RPMI8226 (cell line): ENCODE measurements around the gene CAPZA2.
A peak's percentile ranks its signal among the peaks of the same experiment; 100 is the strongest.
"Not testable (repeated sequence)": the region's sequence is repeated elsewhere in the genome, so short reads cannot be mapped to it uniquely, and the experiment has no call there.

Experiments used
- DNase-seq: peaks from one replicate; pipeline ENCODE4 v3.0.0-alpha.2; 2015

The CAPZA2 gene

GRCh38 chr7:116955801-116956476 is 93.6 kb downstream of the CAPZA2 start:
- DNase-seq = peak; percentile 27

- no peak for DNase-seq
These were observed 94.1 kb downstream of the CAPZA2 start for GRCh38 chr7:116956477-116956804.

- peak; percentile 33 for DNase-seq
These were observed 95.5 kb downstream of the CAPZA2 start for GRCh38 chr7:116957874-116958273.

GRCh38 chr7:116961966-116962673 is 99.7 kb downstream of the CAPZA2 start:
- not testable (repeated sequence) for DNase-seq

GRCh38 chr7:116963234-116963633 is 100.8 kb downstream of the CAPZA2 start:
- no peak for DNase-seq

GRCh38 chr7:116966601-116967000 is 104.2 kb downstream of the CAPZA2 start:
- DNase-seq = no peak

GRCh38 chr7:116967254-116967922 is 105.0 kb downstream of the CAPZA2 start:
- no peak for DNase-seq

GRCh38 chr7:116967983-116968382 is 105.6 kb downstream of the CAPZA2 start:
- DNase-seq = no peak

GRCh38 chr7:116968631-116969030 is 106.2 kb downstream of the CAPZA2 start:
- DNase-seq = no peak

GRCh38 chr7:116969371-116969902 is 107.0 kb downstream of the CAPZA2 start:
- DNase-seq = no peak

GRCh38 chr7:116970238-116970910 is 108.0 kb downstream of the CAPZA2 start:
- DNase-seq = peak; percentile 34

GRCh38 chr7:116971153-116971552 is 108.8 kb downstream of the CAPZA2 start:
- DNase-seq = peak; percentile 17
